ENCODE data around the gene BOLA1.

BOLA1 gene

GRCh38 chr1:149945206-149945605, 45.8 kb downstream of the BOLA1 start:
- no peak for DNase-seq

GRCh38 chr1:149949911-149950310, 50.5 kb downstream of the BOLA1 start:
- Histone ChIP-seq H3K27me3 (no peaks in the 10 kb centered on the region), H3K4me1 (no peaks in the 10 kb centered on the region), H3K4me3 (ENCODE audit: low read depth, low read length) (no peak overlapping the region), H3K9me3 (no peaks in the 10 kb centered on the region), H3K36me3 (peaks cover 38% of the 10 kb centered on the region)
- TF ChIP-seq, protein P1, sequence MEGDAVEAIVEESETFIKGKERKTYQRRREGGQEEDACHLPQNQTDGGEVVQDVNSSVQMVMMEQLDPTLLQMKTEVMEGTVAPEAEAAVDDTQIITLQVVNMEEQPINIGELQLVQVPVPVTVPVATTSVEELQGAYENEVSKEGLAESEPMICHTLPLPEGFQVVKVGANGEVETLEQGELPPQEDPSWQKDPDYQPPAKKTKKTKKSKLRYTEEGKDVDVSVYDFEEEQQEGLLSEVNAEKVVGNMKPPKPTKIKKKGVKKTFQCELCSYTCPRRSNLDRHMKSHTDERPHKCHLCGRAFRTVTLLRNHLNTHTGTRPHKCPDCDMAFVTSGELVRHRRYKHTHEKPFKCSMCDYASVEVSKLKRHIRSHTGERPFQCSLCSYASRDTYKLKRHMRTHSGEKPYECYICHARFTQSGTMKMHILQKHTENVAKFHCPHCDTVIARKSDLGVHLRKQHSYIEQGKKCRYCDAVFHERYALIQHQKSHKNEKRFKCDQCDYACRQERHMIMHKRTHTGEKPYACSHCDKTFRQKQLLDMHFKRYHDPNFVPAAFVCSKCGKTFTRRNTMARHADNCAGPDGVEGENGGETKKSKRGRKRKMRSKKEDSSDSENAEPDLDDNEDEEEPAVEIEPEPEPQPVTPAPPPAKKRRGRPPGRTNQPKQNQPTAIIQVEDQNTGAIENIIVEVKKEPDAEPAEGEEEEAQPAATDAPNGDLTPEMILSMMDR (IDR thresholded peaks at IDR 0.05; ENCODE audit: low read depth, low read length) = no peak
- no peak for DNase-seq

More at GRCh38 chr1:149945206-149945605, 45.8 kb downstream of the BOLA1 start:
- TF ChIP-seq, protein P1 (IDR thresholded peaks at IDR 0.05; ENCODE audit: low read depth, low read length) = no peak
- Histone ChIP-seq H3K4me3 (ENCODE audit: low read depth, low read length) (no peak overlapping the region), H3K36me3 (peaks cover 42% of the 10 kb centered on the region), H3K9me3 (no peaks in the 10 kb centered on the region), H3K4me1 (peaks cover 2% of the 10 kb centered on the region; the same call in 1 of the 2 replicates), H3K27me3 (no peaks in the 10 kb centered on the region)

Data from BE2C (cell line).